ENCODE data around the gene IDS.

IDS gene

DNA sequence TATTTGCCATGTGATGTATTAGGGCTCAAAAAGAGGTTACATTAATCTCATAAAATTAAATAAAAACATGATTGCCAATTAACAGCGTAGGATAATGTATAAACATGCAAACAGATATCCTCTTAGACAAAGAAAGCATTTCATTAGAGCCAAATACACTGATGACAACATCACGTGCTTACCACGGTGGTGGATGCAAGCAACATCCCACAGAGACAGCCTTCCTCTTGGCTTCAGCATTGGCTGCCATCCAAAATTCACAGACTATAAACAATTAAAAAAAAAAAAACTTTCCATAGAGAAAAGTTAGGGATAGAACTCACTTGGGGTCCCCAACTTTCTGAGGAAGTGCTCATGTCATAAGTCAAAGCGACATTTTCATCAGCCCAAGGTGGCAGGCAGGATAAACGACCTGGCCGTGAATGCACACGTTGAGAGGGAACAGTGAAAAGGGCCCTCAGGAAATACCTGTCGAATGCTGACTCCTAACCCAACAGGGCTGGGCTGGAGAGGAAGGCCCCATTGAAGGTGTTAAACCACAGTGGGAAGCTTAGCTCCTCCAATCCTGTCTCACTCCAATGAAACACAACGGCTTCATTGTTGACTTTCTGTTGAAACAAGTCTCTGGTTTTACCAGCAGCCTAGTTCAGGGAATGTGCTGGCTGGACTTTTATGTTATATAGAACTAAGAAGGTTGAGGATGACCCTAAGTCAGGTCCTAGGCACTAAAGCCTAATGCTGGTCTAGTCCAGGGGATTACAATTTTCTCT is 48.4 kb downstream of the IDS start:
- DNase-seq (ENCODE audit: low spot score), result no peak

DNA sequence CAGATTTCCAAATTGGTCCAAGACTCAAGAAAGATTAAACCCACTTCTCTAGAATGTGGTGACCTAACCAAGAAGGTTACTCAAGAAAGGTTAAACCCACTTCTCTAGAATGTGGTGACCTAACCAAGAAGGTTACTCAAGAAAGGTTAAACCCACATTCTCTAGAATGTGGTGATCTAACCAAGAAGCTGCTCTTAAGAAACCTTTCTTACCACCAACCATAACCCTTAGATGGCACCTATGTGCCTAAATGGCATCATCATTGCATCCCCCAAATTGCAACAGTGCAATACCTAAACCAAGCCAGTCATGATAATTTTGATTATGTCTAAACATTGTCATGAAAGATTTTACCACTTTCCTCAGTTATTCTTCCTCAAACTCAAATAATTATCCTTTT is 49.2 kb downstream of the IDS start:
- no peak for DNase-seq (ENCODE audit: low spot score)

DNA sequence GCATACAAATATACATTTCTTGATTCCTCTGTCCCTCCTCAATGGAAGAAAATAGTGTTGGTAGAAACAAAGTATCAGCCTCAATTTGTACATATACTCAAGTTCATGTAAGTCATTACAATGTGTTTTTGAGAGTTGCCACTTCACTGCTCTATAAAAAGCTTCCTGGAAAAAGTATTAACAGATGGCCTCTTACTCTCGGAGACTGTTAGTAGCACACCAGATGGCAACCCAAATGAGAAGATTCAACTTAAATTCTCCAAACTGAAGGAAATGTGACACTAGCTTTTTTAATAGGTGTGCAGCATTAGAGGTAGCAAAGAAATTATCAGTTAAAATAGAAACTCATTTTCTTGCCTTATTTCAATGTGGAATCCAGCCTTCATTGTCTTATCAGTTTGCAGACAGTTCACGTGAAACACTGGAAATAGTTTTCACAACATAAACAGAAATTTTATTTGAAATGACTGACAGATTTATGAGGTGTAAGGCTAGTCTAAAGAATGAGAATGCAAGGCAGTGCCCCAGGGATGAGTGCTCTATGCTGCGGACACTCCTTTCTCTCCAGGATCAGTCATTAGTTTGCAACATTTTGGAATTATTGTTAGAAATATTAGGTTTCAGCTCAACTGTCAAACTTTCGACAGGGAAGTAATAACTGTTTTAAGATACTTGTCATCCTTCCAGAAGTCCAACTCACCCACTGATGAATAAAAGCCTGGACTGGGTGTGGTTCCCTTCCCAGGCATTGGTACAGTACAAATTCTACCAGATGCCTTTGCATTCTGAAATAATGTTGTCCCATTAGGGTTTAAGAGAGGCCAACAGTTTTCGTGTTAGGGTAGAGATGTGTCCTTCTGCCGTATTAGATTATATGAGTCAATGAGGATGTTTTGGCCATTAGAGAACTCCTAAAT is 50.9 kb downstream of the IDS start:
- DNase-seq (ENCODE audit: low spot score), result no peak

DNA sequence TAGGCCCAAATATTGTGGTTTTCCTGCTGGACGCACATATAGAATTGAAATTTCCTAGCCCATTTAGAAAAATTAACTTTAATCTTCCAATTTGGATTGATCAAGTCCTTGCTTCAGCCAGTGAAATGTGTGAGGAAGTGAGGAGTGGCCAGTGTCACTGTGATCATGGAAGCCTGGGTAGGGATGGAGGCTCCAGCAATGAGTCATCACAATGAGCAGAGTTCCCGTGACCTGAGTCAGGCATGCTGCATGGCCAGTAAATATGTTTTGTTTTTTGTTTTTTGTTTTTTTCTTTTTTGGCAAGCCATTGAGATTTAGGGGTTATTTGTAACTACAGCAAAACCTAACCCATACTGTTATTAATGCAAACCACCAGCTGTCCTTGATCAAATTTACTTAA is 52.1 kb downstream of the IDS start:
- no peak for DNase-seq (ENCODE audit: low spot score)

DNA sequence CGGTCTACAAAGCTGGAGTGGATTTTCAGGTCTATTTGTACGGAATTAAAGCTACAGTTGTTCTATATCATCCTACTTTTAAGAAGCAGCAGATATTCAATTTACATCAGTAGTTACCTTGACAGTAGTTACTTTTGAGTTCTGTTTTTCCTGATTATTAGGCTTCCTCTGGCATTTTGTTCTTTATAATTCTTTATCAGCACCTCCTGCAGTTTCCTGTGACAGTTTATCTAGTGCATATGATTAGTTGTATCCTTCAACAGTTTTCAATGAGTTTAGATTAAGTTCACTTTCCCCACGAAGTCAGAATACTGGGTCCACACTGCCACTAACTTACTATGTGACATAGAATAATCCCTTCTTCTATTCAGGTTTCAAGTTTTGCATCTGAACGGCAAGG is 71.7 kb downstream of the IDS start:
- DNase-seq (ENCODE audit: low spot score), result no peak

DNA sequence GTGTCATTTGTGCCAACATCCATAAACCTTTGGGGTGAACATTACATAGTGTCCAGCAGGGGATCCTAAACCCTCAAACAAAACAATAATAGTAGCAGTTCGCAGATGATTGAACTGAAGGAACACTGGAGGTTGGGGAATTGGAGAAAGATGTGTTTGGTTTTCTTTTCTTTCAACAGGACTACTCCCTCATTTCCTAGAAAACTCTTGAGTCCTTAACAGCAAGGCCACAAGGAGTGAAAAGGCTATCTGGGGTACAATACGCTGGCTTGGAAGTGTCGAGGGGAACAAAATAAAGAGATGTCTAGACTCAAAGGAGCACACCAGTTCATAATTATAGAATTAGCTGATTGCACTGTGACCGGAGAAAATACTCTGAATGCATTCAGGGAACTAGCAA is 72.1 kb downstream of the IDS start:
- DNase-seq (ENCODE audit: low spot score), result no peak
